Stimulated activated CD8-positive, alpha-beta memory T cell treated with anti-CD3 and anti-CD28 coated beads, Interleukin-2, amount 100 ng/mL, for 48 hours (primary cell): ENCODE results near the gene TMIE.

Source experiments
- DNase-seq, 2 donors: peaks; one replicate each; pipeline ENCODE4 v3.0.0-alpha.2; 2020; ENCODE audit warnings: low read depth in 2 of 2

Gene TMIE

DNA sequence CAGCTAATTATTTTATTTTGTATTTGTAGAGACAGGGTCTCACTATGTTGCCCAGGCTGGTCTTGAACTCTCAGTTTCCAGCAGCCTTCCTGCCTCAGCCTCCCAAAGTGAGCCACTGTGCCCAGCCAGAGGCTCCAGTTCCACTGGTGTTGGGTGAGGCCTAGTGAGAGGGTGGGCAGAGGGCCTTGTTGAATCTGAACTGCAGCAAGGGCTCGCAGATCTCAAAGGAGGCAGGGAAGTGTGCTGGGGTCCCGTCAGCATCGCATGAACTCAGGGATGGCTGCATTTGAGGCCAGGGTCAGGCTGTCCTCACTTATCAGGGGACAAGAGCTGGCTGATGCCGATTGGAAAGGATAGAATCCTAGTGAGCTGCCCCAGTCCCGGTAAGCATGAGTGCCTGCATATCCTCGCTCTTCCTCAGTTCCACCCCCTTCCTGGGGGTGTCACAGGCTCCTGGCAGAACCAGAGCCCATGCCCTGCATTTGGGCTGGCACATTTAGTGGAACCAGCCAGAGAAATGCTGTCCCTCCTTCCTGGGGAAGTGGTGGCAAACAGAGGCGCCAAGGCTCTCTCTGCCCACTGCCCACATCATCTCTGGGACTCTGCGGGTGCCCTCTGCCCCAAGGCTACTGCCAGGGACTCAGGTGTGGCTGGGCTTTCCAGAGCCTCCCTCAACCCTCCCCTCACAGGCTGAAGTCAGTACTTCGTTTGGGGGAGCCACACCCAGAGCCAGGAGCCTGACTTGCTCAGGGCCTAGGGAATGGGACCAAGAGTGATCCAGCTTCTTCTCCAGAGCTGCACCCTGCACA is 31.8 kb upstream of the TMIE start:
- DNase-seq: no peak

DNA sequence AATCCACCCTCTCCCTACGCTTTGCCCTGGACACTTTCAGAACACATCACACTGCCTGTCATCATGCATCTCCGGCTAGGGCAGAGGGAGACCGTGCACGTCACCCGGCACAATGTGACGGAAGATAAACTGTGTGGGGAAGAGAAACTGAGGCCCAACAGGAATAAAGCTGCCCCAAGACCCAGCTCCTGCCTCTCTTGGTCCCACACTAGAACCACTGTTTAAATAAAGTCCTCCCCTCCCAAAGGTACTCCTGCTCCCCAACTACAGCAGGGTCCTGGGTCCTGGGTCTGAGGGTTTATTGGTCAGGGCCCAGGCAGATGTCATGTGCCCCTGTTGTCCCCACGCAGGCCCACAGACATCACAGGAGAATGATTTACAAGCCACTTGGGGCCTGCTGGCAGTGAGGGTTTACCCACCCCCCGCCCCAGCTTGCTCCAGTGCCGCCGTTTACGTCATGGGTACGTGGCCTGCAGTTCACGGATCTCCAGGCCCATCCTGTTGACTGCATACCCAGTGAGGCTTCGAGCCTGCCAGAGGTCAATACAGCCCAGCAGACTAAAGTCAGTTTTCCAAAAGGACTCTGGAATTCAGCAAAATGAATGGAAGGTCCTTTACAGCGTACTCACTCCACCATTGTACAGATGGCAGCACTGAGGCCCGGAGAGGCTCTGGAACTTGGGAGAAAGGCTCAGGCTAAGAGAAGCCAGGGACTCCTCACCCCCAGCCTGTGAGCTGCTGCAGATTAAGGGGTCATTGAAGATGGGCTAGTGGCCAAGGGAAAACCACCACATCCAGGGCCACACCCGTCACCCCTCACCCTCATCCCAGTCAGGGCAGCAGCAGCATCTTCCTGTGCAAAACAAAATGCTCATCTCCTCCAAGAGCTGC is 30.9 kb upstream of the TMIE start:
- no peak for DNase-seq

DNA sequence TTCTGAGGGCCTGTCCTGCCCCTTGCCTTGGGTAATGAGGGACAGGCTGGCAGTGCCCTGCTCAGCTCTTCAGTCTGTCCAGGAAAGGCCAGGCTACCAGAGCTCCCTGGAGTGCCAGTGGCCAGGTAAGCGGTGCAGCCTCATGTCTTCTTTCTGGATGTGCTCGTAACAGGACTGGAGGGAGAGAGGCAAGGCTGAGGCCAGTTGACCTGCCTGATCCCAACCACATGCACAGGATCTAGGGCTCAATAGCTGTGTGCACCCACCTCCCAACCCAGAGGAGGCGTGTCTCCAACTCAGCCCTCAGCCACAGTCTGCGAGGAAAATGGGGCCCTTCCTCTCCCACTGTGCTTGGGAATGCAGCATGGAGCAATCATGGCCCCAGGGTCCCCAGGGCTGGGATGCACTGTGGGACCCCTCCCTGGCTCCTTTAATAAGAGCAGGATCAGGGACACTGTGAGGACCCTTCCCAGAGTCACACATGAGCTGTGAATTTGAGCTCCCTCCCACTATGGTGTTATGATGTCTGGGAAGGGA is 30.2 kb upstream of the TMIE start:
- DNase-seq: no peak

DNA sequence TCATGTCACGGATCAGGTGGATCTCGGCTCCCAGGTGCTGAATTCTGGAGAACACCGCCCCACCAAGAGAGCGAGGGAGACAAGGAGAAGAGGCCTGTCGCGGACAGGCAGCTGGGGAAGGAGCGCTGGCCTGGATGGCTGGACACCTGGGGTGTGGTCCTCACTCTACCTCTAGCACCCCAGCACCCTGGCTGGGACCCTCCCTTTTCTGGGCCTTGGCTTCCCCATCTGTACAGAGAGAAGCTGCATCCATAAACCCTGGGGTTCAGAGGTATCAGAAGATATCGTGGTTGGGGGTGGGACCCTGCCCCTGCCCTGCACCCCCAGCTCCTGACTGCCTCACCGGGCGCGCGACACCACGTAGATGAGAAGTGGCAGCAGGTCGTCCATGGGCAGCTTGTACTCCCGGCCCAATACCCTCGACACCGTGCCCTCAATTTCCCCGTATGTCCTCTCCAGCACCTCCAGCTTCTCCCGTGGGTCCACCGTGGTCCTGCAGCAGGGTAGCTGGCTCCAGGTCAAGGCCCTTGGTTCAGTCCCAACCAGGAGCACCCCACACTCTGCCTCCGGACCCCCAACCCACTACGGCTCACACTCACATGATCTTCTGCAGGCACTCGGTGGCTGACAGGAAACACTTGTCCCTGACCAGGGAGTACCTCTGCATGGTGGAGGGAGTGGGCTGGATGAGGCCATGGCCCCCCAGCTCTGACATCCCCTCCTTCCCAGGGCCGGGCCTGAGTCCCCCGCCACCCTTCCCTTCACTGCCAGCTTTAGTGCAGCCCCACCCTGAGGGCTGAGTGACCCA is 29.4 kb upstream of the TMIE start:
- DNase-seq: no peak

DNA sequence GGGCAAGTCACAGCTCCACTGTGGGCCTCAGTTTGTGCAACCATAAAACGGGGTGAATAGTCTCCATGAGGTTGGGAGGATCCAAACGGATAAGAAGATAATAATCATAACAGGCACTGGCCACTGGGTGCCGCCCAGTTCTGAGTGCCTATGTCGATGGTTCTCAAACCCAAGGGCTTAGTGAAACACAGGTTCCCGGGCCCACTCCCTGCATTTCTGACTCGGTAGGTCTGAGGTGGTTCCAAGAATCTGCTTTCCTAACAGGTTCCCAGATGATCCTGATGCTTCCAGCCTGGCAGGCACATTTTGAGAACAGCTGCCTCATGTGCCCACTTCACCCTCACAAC is 28.9 kb upstream of the TMIE start:
- DNase-seq: no peak

DNA sequence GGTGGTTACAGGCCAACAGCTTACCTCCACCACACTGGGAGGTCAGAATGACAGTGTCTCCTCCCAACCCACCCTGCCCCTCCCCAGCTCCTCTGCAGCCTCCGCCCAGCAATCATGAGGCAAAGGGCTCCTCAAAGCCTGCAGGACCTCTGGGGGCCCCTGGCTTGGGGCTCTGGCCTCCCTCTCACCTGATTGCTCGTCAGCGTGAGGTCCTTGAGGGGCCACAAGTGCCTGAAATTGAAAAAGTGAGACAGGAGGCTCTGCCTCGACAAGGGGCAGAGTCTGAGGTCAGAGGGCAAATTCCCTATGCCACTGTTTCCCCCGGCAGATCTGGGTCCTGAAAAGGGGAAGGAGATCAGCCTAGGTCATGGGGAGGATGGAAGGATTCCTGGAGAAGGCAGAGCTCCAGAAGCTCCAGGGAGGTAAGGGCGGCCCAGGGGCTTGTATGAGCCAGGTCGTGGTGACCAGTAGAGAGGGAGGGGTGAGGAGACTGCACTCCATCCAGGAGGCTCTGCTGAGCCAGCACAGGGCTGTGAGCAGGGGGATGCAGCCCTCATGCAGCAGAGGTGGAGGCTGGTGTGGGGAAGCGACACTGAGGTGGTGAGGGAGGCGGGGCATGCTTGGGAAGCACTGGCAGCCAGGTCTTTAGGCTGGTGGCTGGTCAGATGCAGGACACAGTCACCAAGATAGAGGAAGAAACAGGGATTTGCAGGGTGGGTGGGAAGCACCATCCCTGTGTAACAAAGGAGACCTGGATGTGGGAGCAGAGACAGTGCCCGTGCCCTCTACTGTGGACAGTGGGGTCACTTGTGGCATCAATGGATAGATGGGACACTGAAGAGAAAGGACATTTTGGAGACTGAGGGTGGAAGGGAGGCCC is 27.8 kb upstream of the TMIE start:
- no peak for DNase-seq

DNA sequence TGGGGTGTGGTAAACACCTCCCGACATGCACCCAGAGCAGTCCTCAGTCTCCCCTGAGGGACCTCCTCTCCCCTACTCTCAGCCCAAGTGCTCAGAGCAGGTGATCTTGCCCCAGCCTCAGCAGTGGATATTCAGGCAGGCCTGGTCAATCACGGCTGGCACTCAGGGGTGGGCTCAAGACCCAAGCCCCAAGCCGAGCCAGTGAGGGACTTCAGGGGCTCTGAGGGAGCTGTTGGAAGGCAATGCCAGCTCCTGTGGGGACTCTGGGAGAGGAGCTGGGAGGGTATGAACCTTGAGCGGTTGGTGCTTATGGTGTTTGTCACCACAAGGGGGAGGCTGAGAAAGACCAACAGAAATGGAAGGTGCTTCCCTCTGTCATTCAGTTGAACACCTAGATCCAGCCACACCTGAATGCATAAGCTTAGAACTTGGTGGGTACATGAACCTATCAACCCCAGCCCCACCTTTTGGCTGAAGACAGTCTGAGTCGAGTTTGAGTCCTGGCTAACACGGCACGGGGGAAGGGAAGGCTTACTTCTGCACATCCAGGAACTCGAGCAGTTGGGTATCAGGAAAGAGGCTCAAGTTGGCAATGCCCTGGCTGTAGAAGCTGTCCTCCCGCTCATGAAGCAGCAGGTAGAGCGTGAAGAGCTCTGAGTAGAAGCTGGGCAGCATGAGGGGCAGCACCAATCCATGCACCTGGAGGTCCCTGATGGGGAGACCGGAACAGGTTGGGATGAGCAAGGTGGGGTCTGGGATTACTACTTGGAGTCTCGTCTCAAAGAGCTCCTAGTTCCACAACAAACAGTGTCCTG is 27.0 kb upstream of the TMIE start:
- DNase-seq: no peak

DNA sequence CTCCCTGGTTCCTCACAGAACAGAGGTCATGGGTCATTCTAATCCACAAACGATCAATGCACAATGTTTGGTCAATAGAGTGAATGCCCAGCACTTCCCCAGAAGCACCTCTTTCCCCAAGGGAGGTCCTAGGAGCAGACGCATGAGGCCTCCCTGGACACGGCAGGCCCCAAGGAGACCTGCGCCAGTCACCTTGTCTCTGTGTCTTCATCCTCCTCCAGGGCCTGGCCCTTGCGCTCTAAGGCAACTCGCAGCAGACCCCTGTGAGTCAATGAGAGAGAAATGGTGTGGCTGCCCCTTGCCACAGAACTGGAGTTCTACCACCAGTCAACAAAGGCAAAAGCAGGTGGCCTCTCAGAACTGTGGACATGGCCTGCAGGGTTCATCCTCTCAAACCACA is 25.8 kb upstream of the TMIE start:
- no peak for DNase-seq

DNA sequence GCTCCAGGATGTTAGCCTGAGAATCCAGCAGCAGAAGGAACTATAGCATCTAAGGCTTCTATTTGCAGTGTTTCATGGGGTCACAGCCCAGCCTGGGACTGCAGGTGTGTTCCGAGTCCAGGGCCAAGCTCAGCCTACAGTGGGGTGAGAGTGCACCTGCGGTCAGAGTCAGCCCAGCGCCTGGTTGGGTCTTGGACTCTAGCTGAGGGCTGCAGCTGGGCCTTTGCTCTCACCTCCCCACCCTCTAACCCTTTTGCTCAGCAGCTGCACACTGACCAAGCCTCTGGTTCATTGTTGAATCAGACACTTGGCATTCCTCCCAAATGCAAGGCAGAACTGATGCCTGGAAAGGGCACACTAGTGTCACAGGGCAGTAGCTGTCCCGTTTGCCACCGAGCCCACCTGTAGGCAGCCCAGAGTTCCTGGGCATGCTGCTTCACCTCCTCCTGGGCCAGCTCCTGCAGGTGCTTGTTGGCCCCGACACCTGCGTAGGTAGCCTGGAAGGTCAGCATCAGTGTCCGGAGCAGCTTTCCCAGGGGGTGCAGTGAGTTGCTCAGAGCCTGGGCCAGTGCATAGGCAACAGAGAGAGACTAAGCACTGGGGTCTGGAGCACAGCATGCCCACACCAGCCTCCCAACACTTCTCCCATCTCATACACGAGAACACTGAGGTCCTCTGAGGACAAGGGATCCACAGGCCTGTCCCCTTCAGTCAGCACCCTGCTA is 25.2 kb upstream of the TMIE start:
- no peak for DNase-seq

DNA sequence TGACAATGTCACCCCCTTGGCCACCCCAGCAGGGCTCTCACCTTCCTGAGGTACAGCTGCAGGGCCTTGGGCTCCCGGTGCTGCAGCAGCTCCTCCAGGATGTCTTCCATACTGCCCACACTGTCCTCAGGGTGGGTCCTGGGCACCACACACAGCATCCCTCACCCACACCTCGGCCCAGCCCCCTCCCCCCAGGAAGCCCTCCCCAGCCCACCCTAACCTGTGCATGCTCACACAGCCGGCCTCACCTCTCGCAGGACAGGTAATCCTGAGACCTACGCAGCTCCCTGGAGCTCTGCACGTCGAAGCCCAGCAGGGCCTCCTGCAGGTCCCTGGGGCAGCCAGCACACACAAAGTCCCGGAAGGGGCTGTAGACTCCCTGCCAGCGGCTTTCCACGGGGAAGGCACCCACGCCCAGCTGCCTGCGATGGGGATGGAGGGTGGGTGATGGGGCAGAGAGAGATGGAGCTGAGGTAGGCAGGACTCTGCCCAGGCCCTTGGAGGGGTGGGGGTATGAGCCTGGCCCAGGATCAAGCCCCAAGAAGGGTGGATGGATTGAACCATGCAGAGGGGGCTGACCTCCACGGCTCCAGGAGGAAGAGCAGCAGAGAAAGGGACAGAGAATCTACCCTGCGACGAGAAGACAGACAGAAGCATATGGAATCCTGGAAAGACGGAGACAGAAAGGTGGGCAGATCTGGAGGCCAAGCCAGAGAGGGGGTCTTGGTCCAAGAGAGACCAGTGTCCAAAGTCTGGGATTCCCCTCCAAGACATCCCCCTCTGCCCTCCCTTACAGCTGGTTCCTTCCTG is 24.4 kb upstream of the TMIE start:
- DNase-seq: no peak

DNA sequence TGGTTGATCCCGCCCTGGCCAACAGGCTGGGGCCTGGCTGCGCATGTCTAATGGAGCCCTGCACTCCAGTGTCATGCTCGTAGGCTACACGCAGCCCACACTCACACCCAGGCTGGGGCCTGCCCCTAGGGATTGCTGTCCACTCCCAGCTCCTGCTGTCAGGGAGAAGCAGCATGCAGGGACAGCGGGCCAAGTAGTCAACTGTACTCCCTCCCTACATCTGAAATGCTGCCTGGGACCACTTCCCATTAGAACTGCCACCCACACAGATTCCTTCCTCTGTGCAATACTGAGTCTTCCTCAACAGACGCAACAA is 23.8 kb upstream of the TMIE start:
- no peak for DNase-seq

DNA sequence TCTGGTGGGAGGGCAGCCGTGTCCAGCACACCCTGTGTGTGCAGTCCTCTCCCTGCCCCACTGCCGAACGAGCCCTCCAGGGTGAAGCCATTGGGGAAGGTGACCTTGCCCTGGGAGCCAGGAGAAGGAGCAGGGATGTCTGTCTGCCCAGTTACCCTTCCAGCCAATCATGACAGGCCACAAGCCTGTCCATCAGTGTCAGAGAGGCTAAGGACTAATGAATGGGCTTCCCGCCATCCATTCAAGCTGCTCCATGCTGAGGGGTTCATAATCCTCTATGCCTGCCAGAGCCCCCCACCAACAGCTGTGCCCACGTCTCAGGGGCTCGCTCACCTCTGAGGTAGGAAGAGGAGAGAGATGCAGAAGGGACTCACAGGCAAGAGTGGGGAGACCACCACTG is 22.9 kb upstream of the TMIE start:
- no peak for DNase-seq

DNA sequence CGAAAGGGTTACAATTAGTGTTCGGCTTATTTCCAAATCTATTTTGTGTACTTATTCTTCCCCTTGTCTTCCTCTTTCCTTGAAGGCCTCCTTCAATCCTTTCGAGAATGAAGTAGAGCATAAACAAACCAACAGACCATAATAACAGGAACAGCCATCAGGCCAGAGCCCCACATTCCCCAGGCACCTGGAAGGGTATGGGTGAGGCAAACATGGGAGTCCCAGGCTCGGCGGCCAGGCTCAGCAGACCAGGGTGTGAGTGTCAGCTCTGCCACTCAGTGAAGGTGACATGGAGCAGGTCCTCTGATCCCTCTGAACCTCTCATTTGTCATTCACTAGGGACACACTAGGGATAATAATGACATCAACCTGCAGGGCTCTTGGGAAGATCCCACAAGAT is 21.5 kb upstream of the TMIE start:
- DNase-seq: no peak

DNA sequence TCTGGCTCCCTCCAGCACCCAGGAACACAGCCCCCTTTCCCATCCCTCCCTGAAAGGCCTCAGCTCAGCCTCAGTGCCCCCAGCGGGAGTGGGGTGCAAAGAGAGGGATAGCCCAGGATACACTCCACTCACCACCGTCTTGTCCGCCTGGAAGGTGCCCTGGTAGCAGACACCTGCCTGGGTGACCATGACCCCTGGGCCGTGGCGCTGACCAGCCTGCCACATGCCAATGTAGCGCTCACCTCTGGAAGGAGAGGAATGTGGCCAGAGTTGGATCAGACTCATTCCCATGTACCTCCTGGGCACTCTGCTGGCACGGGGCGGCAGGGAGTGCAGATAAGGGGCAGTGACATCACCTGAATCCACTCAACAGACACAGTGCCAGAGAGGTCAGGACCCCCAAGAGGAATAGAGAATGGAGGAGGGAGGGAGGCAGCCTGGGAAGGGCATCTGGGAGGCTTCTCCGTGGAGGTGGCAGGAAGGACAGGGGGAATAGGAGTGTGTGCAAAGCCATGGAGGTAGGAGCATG is 20.8 kb upstream of the TMIE start:
- DNase-seq: no peak

DNA sequence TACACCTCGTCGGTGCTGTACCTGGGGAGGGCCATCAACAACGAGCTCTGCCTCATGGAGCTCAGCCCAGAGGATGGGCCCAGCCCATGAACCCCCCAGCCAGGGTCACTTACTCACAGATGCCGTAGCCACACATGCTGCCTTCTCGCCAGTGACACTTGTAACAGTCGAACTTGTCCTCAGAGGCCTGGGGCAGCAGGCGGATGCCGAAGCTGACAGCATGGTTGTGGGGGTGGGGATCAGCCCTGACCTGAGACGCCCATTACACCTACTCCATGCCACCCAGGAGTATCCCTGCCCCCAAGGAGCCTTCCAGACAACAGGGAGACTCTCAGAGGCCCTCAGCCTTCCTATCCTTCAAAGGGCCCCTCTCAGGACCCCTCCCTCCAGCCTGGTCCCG is 19.8 kb upstream of the TMIE start:
- no peak for DNase-seq

DNA sequence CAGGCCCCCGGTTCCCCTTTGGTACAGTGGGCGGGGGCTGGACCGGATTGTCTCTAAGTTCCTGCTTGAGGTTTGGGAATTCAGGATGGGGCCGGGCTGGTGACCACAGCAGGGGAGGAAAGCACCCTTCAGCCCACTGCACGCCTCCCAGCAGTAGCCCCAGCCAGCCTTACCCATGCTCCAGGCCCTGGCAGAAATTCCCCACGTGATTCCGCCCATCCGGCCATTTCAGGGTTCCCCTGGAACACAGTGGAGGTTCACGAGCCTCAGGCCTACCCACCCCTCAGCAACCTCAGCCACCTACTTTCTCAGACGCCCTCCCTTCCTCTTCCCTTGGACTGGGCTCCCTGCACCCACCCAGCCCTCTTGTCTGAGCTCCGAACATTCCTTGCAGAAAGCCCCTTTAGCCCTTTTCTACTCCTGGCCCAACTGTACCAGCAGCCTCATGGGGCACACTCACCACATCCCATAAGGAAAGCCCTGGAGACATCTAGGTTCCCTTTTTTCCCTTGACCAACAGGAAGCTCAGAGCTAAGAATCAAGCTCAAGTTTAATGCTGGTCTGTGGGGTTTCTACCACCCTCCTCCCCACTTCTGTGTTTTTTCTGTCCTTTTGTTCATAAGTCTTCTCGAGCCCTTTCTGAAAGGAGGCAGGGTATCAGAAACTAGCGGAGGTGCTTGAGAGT is 19.2 kb upstream of the TMIE start:
- no peak for DNase-seq

DNA sequence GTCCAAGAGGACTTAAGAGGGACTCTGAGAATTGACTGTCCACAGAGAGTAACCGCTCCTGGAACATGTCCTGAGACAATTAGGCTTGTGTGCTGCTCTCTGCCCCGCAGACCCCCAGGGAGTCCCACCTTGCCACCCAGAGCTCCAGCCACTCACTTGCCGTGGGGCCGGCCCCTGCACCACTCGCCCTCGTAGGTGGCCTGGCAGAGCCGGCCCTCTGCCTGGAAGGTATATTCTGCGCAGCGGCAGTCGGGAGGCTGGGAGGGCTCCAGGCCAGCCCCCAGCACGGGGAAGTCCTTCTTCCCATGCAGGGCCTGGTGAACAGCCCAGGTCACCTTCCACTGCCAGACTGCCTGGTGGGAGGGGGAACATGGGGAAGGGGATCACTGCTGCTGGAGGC is 18.2 kb upstream of the TMIE start:
- no peak for DNase-seq

DNA sequence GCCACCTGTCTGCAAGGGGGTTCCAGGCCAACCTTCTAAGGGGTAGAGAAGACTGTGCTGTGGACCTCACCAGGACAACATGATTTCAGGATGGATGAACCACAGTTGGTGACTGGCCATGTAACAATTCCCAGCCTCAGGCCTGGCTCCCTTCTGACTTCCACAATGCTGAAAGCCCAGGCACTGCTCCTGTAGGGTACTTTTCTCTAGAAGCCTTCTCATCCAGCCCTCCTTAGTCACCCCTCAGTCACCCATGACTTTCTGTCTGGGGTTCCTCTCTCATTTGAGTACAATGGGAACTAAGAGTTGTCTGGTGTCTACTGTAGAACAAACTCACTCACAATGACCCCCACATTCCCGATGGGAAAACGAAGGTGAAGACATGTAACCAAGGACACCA is 16.3 kb upstream of the TMIE start:
- no peak for DNase-seq
